C4-2B (cell line): ENCODE measurements around the gene FBXL4.

Experiments
- ZFX ChIP-seq: fragments of 450-650 bp; IDR thresholded peaks from 2 replicates; pipeline ENCODE4 v1.6.1; 2017
- TF ChIP-seq, protein P1 (sequence below): fragments of 450-650 bp; conservative IDR thresholded peaks from 2 replicates; pipeline ENCODE4 v1.5.1; 2017; ENCODE audit warnings: mild to moderate bottlenecking

DNA sequence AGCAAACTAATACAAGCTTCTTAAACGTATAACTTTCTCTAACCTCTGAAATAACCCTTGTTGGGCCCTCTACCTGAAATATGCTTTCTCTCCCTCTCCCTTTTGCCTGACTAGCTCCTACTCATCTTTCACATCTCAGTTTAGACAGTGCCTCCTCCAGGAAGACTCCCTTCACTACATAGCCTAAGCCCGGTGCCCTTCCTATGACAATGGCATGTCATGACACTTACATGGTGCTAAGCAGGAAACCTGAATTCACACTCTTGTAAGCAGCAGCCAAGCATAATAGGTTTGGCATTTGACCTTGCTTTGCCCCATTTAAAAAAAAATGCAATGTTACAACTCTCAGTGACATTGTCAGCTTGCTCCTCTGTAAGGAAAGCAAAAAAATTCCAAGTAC is 33.1 kb upstream of the FBXL4 start:
- TF ChIP-seq, protein P1, sequence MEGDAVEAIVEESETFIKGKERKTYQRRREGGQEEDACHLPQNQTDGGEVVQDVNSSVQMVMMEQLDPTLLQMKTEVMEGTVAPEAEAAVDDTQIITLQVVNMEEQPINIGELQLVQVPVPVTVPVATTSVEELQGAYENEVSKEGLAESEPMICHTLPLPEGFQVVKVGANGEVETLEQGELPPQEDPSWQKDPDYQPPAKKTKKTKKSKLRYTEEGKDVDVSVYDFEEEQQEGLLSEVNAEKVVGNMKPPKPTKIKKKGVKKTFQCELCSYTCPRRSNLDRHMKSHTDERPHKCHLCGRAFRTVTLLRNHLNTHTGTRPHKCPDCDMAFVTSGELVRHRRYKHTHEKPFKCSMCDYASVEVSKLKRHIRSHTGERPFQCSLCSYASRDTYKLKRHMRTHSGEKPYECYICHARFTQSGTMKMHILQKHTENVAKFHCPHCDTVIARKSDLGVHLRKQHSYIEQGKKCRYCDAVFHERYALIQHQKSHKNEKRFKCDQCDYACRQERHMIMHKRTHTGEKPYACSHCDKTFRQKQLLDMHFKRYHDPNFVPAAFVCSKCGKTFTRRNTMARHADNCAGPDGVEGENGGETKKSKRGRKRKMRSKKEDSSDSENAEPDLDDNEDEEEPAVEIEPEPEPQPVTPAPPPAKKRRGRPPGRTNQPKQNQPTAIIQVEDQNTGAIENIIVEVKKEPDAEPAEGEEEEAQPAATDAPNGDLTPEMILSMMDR, result no peak
- TF ChIP-seq ZFX, result no peak
